ENCODE results near the gene SLC35F1. TPM values are rescaled to one million over a fixed set of nuclear protein-coding genes. Genes with fewer than 3 reads are reported as not detected.
"Not testable (repeated sequence)": the region's sequence is repeated elsewhere in the genome, so short reads cannot be mapped to it uniquely, and the experiment has no call there.

The SLC35F1 gene
- under 1 TPM; under 0.01 to 0.78 TPM for total RNA-seq

GRCh38 chr6:117906958-117907600, at the start of gene SLC35F1:
Gene SLC35F1, plus strand, starts transcription at chr6:117907264.
- no peaks in the 10 kb centered on the region for H3K9me3 ChIP-seq
- H3K27me3 ChIP-seq = no peaks in the 10 kb centered on the region
- no peaks in the 10 kb centered on the region for H3K36me3 ChIP-seq (replicated peaks in 1 of 2; ENCODE audit: insufficient read depth in 1 of 2, low read depth in 2 of 2)
- DNase-seq = peak; percentile 44 to 74 (median 54)
- TF ChIP-seq CTCF (IDR thresholded peaks at IDR 0.05) (peak; percentile 22 to 56 (median 45)), POLR2A (IDR thresholded peaks at IDR 0.05) (no peak)
- H3K27ac ChIP-seq = peak within 1 kb of the TSS in 2 of 4 donors; percentile 60 to 64
- WGBS, 2 donors = 0 to 1% methylated on average over 7 to 68 of the region's 82 CpGs
- ATAC-seq = peak; percentile 79
- intact Hi-C loops (cut with DNase I) = no loop called here
- H3K4me1 ChIP-seq = peaks cover 12% of the 10 kb centered on the region
- peak within 1 kb of the TSS; percentile 15 to 51 for H3K4me3 ChIP-seq

- intact Hi-C loops (cut with DNase I) = not testable (repeated sequence)
- WGBS, 2 donors = 73 to 91% methylated on average over 2 of the region's 2 CpGs
Measured at GRCh38 chr6:117858601-117859000, 48.5 kb upstream of the SLC35F1 start.

GRCh38 chr6:117861545-117861944, 45.5 kb upstream of the SLC35F1 start:
- Histone ChIP-seq H3K27me3 (no peaks in the 10 kb centered on the region), H3K4me1 (no peaks in the 10 kb centered on the region), H3K36me3 (replicated peaks in 1 of 2; ENCODE audit: insufficient read depth in 1 of 2, low read depth in 2 of 2) (no peaks in the 10 kb centered on the region), H3K4me3 (no peak overlapping the region), H3K27ac (no peak overlapping the region), H3K9me3 (no peaks in the 10 kb centered on the region)
- intact Hi-C loops (cut with DNase I) = no loop called here
- no peak for TF ChIP-seq POLR2A (IDR thresholded peaks at IDR 0.05)
- no peak for TF ChIP-seq CTCF (IDR thresholded peaks at IDR 0.05)
- DNase-seq (no peak), ATAC-seq (no peak)
- WGBS, 2 donors = 76 to 85% methylated on average over 3 of the region's 3 CpGs

More at GRCh38 chr6:117858601-117859000, 48.5 kb upstream of the SLC35F1 start:
- H3K4me3 ChIP-seq; H3K36me3 ChIP-seq (replicated peaks in 1 of 2; ENCODE audit: insufficient read depth in 1 of 2, low read depth in 2 of 2); H3K4me1 ChIP-seq; DNase-seq; H3K27ac ChIP-seq; ATAC-seq; H3K9me3 ChIP-seq; H3K27me3 ChIP-seq: not testable (repeated sequence)

GRCh38 chr6:117866561-117866960, 40.5 kb upstream of the SLC35F1 start:
- intact Hi-C loops (cut with DNase I) = no loop called here
- DNase-seq (no peak), ATAC-seq (no peak)
- Histone ChIP-seq H3K36me3 (replicated peaks in 1 of 2; ENCODE audit: insufficient read depth in 1 of 2, low read depth in 2 of 2) (no peaks in the 10 kb centered on the region), H3K4me3 (no peak overlapping the region), H3K27me3 (no peaks in the 10 kb centered on the region), H3K4me1 (no peaks in the 10 kb centered on the region), H3K9me3 (no peaks in the 10 kb centered on the region), H3K27ac (no peak overlapping the region)
- WGBS, 2 donors = 37 to 39% methylated on average over 4 of the region's 4 CpGs
- no peak for TF ChIP-seq POLR2A (IDR thresholded peaks at IDR 0.05)
- TF ChIP-seq CTCF (IDR thresholded peaks at IDR 0.05) = no peak

GRCh38 chr6:117870486-117871242, 36.4 kb upstream of the SLC35F1 start:
- Histone ChIP-seq H3K36me3 (replicated peaks in 1 of 2; ENCODE audit: insufficient read depth in 1 of 2, low read depth in 2 of 2) (no peaks in the 10 kb centered on the region), H3K27me3 (no peaks in the 10 kb centered on the region), H3K4me3 (no peak overlapping the region), H3K9me3 (no peaks in the 10 kb centered on the region), H3K4me1 (no peaks in the 10 kb centered on the region), H3K27ac (no peak overlapping the region)
- TF ChIP-seq POLR2A (IDR thresholded peaks at IDR 0.05) (no peak), CTCF (IDR thresholded peaks at IDR 0.05) (no peak)
- DNase-seq (no peak), ATAC-seq (no peak)
- intact Hi-C loops (cut with DNase I) = no loop called here
- WGBS, 2 donors = 66 to 68% methylated on average over 4 of the region's 4 CpGs
